ENCODE data around the gene COPS3. TPM values are rescaled to one million over a fixed set of nuclear protein-coding genes. Genes with fewer than 3 reads are reported as not detected.

COPS3 gene
- total and polyA plus RNA-seq, 9 of the 15 experiments (the other 6 are each of a cell fraction or from before 2014, with no cell fraction given) = 92.4 to 295 (median 167) TPM

GRCh38 chr17:17328251-17328650 is 47.2 kb upstream of the COPS3 start:
- 0 out of 3 replicates have a peak, but pooled peaks cover 1% of the 10 kb centered on the region for H3K36me3 ChIP-seq (ENCODE audit: control insufficient read depth, insufficient read depth, low read length)
- intact Hi-C loops (cut with micrococcal nuclease) = no loop called here
- in situ Hi-C loops (cut with MboI) = no loop called here
- no peak overlapping the region for H3K4me2 ChIP-seq (ENCODE audit: insufficient read depth, low read length)
- H3K9ac ChIP-seq (ENCODE audit: insufficient read depth in 1 of 2, low read depth in 2 of 2, low read length in 2 of 2) = no peak overlapping the region
- no peaks in the 10 kb centered on the region for H4K20me1 ChIP-seq (replicated peaks; ENCODE audit: control insufficient read depth, insufficient read depth, low read length)
- no peak overlapping the region for H2AFZ ChIP-seq (ENCODE audit: low read depth, low read length)
- ChIA-PET POLR2A (no interaction called here), CTCF (ENCODE audit: low intra/inter-chr PET ratio) (no interaction called here)
- no peaks in the 10 kb centered on the region for H3K79me2 ChIP-seq (ENCODE audit: control insufficient read depth, insufficient read depth, low read length)
- H3K27me3 ChIP-seq (ENCODE audit: control insufficient read depth in 2 of 2, insufficient read depth in 2 of 2, low read length in 2 of 2) = no peaks in the 10 kb centered on the region
- H3K9me3 ChIP-seq (replicated peaks; ENCODE audit: control insufficient read depth, insufficient read depth, low read depth, low read length) = no peaks in the 10 kb centered on the region
- no peaks in the 10 kb centered on the region for H3K9me1 ChIP-seq (ENCODE audit: control insufficient read depth, insufficient read depth, low read length)
- no peak overlapping the region for H3K4me3 ChIP-seq
- DNase-seq (ENCODE audit: extremely low read depth in 1 of 4, low spot score in 3 of 4) (no peak), ATAC-seq (no peak), FAIRE-seq (no peak)
- H3K4me1 ChIP-seq (replicated peaks in 1 of 2; ENCODE audit: control insufficient read depth in 2 of 2, insufficient read depth in 2 of 2, low read length in 2 of 2) = no peaks in the 10 kb centered on the region; a peak in 1 of 5 replicates
- BruUV-seq (replicated peaks) = no TSS peak
- no peak overlapping the region for H3K27ac ChIP-seq (ENCODE audit: extremely low read depth, low read depth, low read length)
- WGBS (ENCODE audit: insufficient coverage, low coverage, missing lambda C conversion rate) = 58% methylated on average over 5 of the region's 8 CpGs
- TF ChIP-seq PHTF2 (CRISPR knock-in tag; IDR thresholded peaks at IDR 0.05) (no peak), CAMTA2 (CRISPR knock-in tag; conservative IDR thresholded peaks at IDR 0.05) (no peak), CBFA2T2 (conservative IDR thresholded peaks at IDR 0.05) (no peak), ZNF239 (CRISPR knock-in tag; IDR thresholded peaks at IDR 0.05) (no peak), CBFB (CRISPR knock-in tag; IDR thresholded peaks at IDR 0.05) (no peak), ZNF740 (CRISPR knock-in tag; IDR thresholded peaks at IDR 0.05) (no peak), ZNF740 (tag; IDR thresholded peaks at IDR 0.05) (no peak), ZBTB11 (CRISPR knock-in tag; IDR thresholded peaks at IDR 0.05) (no peak), EHMT2 (IDR thresholded peaks at IDR 0.05) (no peak), DEAF1 (CRISPR knock-in tag; IDR thresholded peaks at IDR 0.05) (no peak), NR4A1 (CRISPR knock-in tag; IDR thresholded peaks at IDR 0.05) (no peak), NR4A1 (tag; IDR thresholded peaks at IDR 0.05) (no peak), ZNF699 (CRISPR knock-in tag; IDR thresholded peaks at IDR 0.05; ENCODE audit: insufficient replicate concordance) (no peak), ZNF551 (CRISPR knock-in tag; IDR thresholded peaks at IDR 0.05) (no peak), FOXA1 (IDR thresholded peaks at IDR 0.05; ENCODE audit: borderline replicate concordance) (no peak)

Data from K562 (cell line).